ENCODE results near the gene CACNB2. TPM values are rescaled to one million over a fixed set of nuclear protein-coding genes. Genes with fewer than 3 reads are reported as not detected.

The CACNB2 gene
- total RNA-seq, 2 donors from 2014 or later, result 1.9 to 4.6 TPM

DNA sequence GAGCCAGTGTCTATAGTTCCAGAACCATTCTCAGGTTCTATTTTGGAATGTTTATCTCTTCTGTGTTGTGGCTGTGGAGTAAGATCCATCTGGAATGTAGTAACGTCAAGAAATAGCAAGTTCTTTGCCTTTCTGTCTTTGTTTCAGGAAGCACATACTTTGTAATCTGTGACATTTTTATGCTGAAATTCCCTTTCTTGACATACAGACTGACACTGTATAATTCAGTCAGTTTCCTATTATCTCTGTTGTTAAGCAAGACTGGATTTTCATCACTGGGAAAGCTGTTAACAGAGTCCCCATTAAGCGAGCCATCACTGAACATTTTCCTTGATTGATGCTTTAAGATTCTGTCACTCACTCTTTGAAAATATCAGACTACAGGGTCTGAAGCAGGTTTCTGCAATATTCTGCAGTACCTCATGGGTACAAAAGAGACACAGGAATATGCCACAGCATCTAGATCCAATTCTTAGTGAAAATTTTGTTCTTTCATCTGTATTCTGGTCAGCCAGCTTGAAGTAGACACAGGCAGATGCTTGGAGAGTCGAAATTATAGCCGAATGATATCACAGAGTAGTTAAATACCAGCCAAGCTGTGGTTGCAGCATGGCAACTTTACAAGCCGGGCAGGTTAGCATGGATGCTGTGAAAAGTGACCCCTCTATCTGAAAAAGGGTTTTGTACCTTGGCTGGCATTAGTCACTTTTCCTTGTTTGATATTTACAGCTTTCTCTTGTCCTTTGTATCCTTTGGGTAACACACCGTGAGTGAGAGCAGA is 62.6 kb downstream of the CACNB2 start:
- H3K9ac ChIP-seq (ENCODE audit: extremely low read depth, low read length, poor library complexity, severe bottlenecking), result no peak overlapping the region

DNA sequence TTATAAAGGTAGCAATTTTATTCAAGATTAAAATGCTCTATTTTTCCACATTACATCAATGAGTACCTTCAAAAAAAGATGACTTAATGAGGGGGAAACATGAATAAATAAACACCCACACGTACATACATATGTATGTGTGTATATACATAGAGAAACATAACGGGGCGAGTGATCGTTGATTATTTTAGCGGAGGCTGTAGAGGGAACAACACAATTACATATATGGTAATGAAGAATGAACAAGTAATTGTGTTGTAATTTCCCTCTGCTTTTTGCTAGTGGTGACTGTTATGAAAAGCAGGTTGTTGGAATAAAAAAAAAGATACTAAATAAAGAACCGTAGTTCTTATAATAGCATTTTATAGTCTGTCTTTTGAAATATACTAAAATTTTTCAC is 63.2 kb downstream of the CACNB2 start:
- 91% methylated on average over 4 of the region's 6 CpGs; no CpG with 5 or more reads in 1 of the 2 experiments for WGBS, 2 experiments (ENCODE audit: insufficient coverage in 1 of 2, insufficient read length in 1 of 2)
- H3K4me1 Mint-ChIP-seq, result peaks cover 4% of the 10 kb centered on the region

More for the DNA sequence above, 62.6 kb downstream of the CACNB2 start:
- H3K36me3 Mint-ChIP-seq (ENCODE audit: low read depth), result no peaks in the 10 kb centered on the region
- WGBS, 2 experiments (ENCODE audit: insufficient coverage in 1 of 2, insufficient read length in 1 of 2), result 86 to 92% methylated on average over 6 of the region's 6 CpGs
- DNase-seq, result no peak
- H3K36me3 ChIP-seq (ENCODE audit: control insufficient read depth, insufficient read depth, low read length), result no peaks in the 10 kb centered on the region
- no peak overlapping the region for H3K27ac Mint-ChIP-seq
- H3K27me3 Mint-ChIP-seq (ENCODE audit: insufficient read depth), result no peaks in the 10 kb centered on the region
- H3K4me1 ChIP-seq (ENCODE audit: control insufficient read depth, insufficient read depth, low read length), result no peaks in the 10 kb centered on the region
- H3K9me3 ChIP-seq (ENCODE audit: control insufficient read depth, low read length), result no peaks in the 10 kb centered on the region
- no peaks in the 10 kb centered on the region for H3K27me3 ChIP-seq (ENCODE audit: control insufficient read depth, insufficient read depth, low read length, poor library complexity, severe bottlenecking)
- TF ChIP-seq, protein P1, sequence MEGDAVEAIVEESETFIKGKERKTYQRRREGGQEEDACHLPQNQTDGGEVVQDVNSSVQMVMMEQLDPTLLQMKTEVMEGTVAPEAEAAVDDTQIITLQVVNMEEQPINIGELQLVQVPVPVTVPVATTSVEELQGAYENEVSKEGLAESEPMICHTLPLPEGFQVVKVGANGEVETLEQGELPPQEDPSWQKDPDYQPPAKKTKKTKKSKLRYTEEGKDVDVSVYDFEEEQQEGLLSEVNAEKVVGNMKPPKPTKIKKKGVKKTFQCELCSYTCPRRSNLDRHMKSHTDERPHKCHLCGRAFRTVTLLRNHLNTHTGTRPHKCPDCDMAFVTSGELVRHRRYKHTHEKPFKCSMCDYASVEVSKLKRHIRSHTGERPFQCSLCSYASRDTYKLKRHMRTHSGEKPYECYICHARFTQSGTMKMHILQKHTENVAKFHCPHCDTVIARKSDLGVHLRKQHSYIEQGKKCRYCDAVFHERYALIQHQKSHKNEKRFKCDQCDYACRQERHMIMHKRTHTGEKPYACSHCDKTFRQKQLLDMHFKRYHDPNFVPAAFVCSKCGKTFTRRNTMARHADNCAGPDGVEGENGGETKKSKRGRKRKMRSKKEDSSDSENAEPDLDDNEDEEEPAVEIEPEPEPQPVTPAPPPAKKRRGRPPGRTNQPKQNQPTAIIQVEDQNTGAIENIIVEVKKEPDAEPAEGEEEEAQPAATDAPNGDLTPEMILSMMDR (conservative IDR thresholded peaks at IDR 0.05), result no peak
- H3K27ac ChIP-seq (ENCODE audit: low read depth, low read length), result peak overlapping the region; percentile 16
- no peak overlapping the region for H3K4me3 ChIP-seq (ENCODE audit: low read length)
- peaks cover 4% of the 10 kb centered on the region for H3K4me1 Mint-ChIP-seq
- no peak overlapping the region for H3K4me3 Mint-ChIP-seq
- H3K9me3 Mint-ChIP-seq, result no peaks in the 10 kb centered on the region

DNA sequence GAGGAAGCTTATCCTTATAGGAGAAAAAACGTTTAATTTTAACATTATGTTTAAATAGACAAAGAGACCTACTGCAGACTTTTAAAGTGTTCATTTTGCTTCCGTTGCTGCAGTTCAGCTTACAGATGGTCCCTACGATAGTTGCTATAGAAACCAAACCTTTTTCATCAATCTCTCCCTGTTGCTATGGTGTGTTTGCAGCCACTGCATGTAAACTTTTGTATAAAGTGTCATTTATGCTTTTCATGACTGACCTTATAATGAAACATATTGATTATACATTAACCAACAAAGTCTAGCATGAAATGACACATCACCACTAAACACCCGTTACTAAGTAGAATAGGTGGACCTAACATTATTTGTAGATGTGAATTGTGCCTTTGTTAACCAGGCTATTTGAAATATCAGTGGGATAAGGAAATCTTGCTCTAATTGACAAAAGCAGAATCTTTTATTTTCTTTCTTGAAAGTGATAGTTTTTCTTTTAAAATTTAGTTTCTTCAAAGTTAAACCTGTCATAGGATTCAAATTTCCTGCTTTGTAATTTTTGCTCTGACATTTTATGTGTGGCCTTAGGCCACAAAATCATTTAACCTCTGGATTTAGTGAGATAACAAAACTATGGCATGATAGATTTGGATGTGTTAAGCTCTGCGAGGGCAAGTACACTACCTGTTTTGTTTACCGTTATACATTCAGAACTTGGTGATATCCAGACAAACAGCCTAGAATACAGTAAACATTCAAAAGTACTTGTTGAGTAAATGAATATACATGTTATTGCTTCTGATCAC is 64.0 kb downstream of the CACNB2 start:
- Histone ChIP-seq H3K27ac (ENCODE audit: low read depth, low read length) (no peak overlapping the region), H3K9me3 (ENCODE audit: control insufficient read depth, low read length) (no peaks in the 10 kb centered on the region), H3K4me3 (ENCODE audit: low read length) (no peak overlapping the region), H3K9ac (ENCODE audit: extremely low read depth, low read length, poor library complexity, severe bottlenecking) (no peak overlapping the region), H3K4me1 (ENCODE audit: control insufficient read depth, insufficient read depth, low read length) (no peaks in the 10 kb centered on the region), H3K27me3 (ENCODE audit: control insufficient read depth, insufficient read depth, low read length, poor library complexity, severe bottlenecking) (no peaks in the 10 kb centered on the region), H3K36me3 (ENCODE audit: control insufficient read depth, insufficient read depth, low read length) (no peaks in the 10 kb centered on the region)
- TF ChIP-seq, protein P1 (conservative IDR thresholded peaks at IDR 0.05), result no peak
- 82% methylated on average over 6 of the region's 6 CpGs; no CpG with 5 or more reads in 1 of the 2 experiments for WGBS, 2 experiments (ENCODE audit: insufficient coverage in 1 of 2, insufficient read length in 1 of 2)
- H3K4me3 Mint-ChIP-seq, result no peak overlapping the region
- DNase-seq, result no peak
- H3K36me3 Mint-ChIP-seq (ENCODE audit: low read depth), result no peaks in the 10 kb centered on the region
- peaks cover 4% of the 10 kb centered on the region for H3K4me1 Mint-ChIP-seq
- no peaks in the 10 kb centered on the region for H3K9me3 Mint-ChIP-seq
- no peak overlapping the region for H3K27ac Mint-ChIP-seq
- H3K27me3 Mint-ChIP-seq (ENCODE audit: insufficient read depth), result no peaks in the 10 kb centered on the region

More for the DNA sequence above, 63.2 kb downstream of the CACNB2 start:
- Histone ChIP-seq H3K4me3 (ENCODE audit: low read length) (no peak overlapping the region), H3K9me3 (ENCODE audit: control insufficient read depth, low read length) (no peaks in the 10 kb centered on the region), H3K27me3 (ENCODE audit: control insufficient read depth, insufficient read depth, low read length, poor library complexity, severe bottlenecking) (no peaks in the 10 kb centered on the region), H3K27ac (ENCODE audit: low read depth, low read length) (no peak overlapping the region), H3K36me3 (ENCODE audit: control insufficient read depth, insufficient read depth, low read length) (no peaks in the 10 kb centered on the region), H3K4me1 (ENCODE audit: control insufficient read depth, insufficient read depth, low read length) (no peaks in the 10 kb centered on the region), H3K9ac (ENCODE audit: extremely low read depth, low read length, poor library complexity, severe bottlenecking) (no peak overlapping the region)
- H3K27me3 Mint-ChIP-seq (ENCODE audit: insufficient read depth), result no peaks in the 10 kb centered on the region
- H3K36me3 Mint-ChIP-seq (ENCODE audit: low read depth), result no peaks in the 10 kb centered on the region
- H3K9me3 Mint-ChIP-seq, result no peaks in the 10 kb centered on the region
- TF ChIP-seq, protein P1 (conservative IDR thresholded peaks at IDR 0.05), result no peak
- H3K27ac Mint-ChIP-seq, result no peak overlapping the region
- no peak overlapping the region for H3K4me3 Mint-ChIP-seq
- no peak for DNase-seq

Data from endodermal cell (in vitro differentiated cells).